ENCODE data around the gene MPRIP. TPM values are rescaled to one million over a fixed set of nuclear protein-coding genes. Genes with fewer than 3 reads are reported as not detected.
"Not testable (repeated sequence)": the region's sequence is repeated elsewhere in the genome, so short reads cannot be mapped to it uniquely, and the experiment has no call there.

MPRIP gene
- total RNA-seq, 1 donor, result 86.5 TPM

GRCh38 chr17:17180741-17181525 lies 138.7 kb downstream of the MPRIP start:
- no peak for DNase-seq (ENCODE audit: low read depth)
- H3K4me3 ChIP-seq (ENCODE audit: low read depth, low read length), result no peak overlapping the region
- TF ChIP-seq, protein P1, sequence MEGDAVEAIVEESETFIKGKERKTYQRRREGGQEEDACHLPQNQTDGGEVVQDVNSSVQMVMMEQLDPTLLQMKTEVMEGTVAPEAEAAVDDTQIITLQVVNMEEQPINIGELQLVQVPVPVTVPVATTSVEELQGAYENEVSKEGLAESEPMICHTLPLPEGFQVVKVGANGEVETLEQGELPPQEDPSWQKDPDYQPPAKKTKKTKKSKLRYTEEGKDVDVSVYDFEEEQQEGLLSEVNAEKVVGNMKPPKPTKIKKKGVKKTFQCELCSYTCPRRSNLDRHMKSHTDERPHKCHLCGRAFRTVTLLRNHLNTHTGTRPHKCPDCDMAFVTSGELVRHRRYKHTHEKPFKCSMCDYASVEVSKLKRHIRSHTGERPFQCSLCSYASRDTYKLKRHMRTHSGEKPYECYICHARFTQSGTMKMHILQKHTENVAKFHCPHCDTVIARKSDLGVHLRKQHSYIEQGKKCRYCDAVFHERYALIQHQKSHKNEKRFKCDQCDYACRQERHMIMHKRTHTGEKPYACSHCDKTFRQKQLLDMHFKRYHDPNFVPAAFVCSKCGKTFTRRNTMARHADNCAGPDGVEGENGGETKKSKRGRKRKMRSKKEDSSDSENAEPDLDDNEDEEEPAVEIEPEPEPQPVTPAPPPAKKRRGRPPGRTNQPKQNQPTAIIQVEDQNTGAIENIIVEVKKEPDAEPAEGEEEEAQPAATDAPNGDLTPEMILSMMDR (IDR thresholded peaks at IDR 0.05; ENCODE audit: insufficient read depth, low read length), result no peak

DNA sequence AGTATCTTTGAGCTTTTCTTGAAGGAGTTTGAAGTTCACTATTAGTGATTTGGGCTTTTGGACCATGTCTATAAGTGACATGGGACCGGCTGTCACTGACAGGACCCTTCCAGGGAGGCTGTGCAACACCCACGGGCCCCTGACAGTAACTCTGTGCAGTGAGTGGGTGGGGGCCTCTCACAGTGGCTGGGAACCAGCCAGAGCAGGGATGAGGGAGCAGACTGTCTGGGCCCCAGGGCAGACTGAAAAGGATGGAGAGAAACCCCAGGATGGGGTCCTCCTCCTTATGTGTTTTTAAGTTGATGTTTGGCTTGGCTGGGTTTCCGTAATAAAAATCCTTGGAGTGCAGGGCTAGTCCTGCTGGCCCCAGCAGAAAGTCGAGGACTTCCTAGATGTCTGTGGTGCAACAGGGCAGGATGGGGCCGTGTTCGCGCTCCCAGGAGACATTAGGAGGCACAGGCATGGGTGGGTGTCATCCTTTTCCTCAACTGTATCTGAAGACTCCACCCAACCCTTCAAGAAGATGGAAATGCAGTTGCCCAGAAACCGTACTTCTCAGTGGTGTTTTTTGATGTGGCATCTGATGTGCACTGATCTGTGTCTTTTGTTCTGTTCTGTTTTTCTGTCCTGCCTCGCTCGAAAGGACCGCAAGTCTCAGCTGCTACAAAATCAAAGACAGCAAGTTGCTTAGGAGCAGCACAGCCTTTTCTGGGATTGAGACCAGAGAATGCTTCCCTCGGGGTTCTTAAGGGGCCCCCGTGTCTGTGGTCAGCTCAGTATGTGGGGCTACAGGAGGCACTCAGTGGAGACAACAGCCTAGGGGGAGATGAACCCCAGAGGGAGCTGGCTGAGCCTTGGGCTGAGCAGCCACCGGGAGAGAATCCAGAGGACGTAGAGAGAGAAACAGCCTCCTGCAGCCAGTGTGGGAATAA lies 139.7 kb downstream of the MPRIP start:
- no peak overlapping the region for H3K4me3 ChIP-seq (ENCODE audit: low read depth, low read length)

DNA sequence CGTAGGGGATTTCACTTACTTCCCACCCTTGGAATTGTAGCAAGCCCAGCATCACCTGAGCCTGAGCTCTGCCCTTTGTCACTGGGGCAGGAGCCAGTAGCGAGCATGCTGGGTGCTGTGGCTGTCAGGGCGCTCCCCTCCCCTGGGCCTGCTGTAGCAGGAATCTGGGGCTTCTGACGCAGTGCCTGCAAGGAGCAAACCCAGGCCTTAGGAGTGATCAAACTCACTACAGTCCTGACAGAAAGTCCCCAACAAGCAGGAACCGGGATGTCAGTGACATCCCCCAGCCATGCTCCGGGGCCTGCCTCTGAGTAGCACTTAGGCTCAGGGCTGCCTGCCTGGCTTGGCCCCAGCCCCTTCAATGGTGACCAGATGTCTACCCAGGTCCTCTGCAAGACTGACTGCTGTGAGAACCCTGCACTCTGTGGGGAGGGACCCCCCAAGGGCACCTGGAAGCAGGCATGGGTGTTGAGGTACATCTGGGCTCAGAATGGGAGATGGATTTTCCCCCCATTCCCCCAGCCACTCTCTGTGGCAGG lies 140.4 kb downstream of the MPRIP start:
- TF ChIP-seq, protein P1 (IDR thresholded peaks at IDR 0.05; ENCODE audit: insufficient read depth, low read length), result no peak
- H3K4me3 ChIP-seq (ENCODE audit: low read depth, low read length), result no peak overlapping the region
- DNase-seq (ENCODE audit: low read depth), result no peak

More for the DNA sequence above, 139.7 kb downstream of the MPRIP start:
- TF ChIP-seq, protein P1 (IDR thresholded peaks at IDR 0.05; ENCODE audit: insufficient read depth, low read length), result no peak
- DNase-seq (ENCODE audit: low read depth), result no peak

DNA sequence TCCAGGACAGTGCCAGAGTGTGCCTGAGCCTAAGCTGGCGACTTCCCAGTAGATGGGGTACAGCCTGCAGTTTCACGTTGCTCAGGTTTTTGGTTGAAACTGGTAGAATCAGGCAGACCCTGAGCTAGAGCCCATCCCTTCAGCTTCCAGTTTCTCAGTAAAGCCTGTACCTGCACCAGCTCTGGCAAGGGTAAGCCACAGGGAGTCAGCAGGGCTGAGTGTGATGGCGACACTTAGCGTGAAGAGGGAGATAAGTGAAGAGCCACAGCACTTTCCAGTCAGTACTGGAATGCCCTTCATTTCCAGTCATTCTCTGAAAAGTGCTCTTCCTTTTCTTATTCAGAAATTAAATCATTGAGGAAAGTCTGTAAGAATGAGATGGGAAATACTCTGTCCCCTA lies 141.5 kb downstream of the MPRIP start:
- TF ChIP-seq, protein P1 (IDR thresholded peaks at IDR 0.05; ENCODE audit: insufficient read depth, low read length), result no peak
- no peak overlapping the region for H3K4me3 ChIP-seq (ENCODE audit: low read depth, low read length)
- no peak for DNase-seq (ENCODE audit: low read depth)

DNA sequence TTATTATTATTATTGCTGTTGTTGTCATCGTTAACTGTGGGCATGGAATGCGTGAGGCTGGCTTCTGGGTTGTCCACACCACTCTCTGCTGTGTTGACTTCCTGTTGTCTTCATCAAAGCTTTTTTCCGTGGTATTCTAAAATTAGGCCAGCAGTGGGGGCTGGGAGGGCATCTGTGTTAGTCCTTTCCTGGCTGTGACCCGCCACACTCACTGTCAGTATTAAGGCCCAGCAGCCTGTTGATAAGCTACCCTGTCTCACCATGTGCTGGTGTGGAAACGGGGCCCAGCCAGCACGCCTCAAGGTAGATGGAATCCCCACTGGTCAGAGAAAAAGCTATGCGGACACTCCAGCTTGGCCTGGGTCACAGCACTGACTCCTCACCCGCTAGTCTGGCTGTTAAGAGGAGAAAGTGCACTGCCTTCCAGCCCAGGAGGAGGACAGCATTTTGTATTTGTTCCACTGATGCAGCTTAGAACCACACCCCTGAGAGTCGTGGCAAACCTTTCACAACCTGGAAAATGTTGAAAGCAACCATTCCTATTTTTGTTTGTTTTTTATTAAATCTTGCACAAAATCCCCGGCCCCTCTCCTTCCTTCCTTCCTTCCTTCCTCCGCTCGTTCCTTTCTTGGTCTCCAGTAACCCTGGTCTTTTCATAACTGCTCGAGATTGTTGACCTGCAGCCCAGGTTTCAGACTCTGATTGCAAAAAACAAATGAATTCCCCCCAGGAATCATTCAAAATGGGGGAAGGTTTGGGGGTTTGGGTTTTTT lies 142.9 kb downstream of the MPRIP start:
- not testable (repeated sequence) for H3K4me3 ChIP-seq (ENCODE audit: low read depth, low read length); DNase-seq (ENCODE audit: low read depth)

DNA sequence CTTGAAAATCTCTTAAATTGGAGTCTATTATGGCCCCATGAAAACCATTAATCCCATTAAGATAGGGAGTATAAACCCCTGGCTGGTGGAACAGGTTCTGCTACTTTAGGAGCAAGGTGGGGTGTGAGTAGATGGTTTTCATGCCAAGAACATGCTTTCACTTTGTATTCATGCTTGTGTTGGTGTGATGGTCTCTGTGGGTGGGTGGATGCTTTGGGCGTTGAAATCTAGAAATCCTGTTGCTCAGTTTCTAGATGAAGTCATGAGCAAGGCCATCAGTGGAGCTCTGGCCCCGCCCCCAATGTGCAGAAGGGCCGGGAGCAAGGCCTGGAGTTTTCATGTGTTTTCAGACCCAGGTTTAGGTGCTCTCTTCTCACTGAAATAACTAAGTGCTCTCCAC lies 143.8 kb downstream of the MPRIP start:
- H3K4me3 ChIP-seq (ENCODE audit: low read depth, low read length), result no peak overlapping the region
- TF ChIP-seq, protein P1 (IDR thresholded peaks at IDR 0.05; ENCODE audit: insufficient read depth, low read length), result no peak
- DNase-seq (ENCODE audit: low read depth), result no peak
